Fibroblast of lung (primary cell): ENCODE measurements around the gene DAD1. TPM values are rescaled to one million over a fixed set of nuclear protein-coding genes. Genes with fewer than 3 reads are reported as not detected.
"Not testable (repeated sequence)": the region's sequence is repeated elsewhere in the genome, so short reads cannot be mapped to it uniquely, and the experiment has no call there.

ENCODE experiments used
- DNase-seq, 2 donors: peaks; one replicate each; pipeline versions ENCODE4 v3.0.0 to v3.0.0-alpha.2; 2010; ENCODE audit warnings: low read depth in 2 of 2
- H2AFZ ChIP-seq: 2 replicates; pipeline ENCODE4 v1.5.1; 2012; ENCODE audit warnings: low read length, control low read depth, inconsistent platforms
- H3K27ac ChIP-seq: 2 replicates; pipeline ENCODE4 v1.5.1; 2011; ENCODE audit warnings: low read length, control low read depth; ENCODE audit not compliant: insufficient read depth
- H3K27me3 ChIP-seq: 2 replicates; pipeline ENCODE4 v1.5.1; 2011; ENCODE audit warnings: mild to moderate bottlenecking, low read length; ENCODE audit not compliant: control insufficient read depth, insufficient read depth
- H3K36me3 ChIP-seq: 2 replicates; pipeline ENCODE4 v1.5.1; 2011; ENCODE audit warnings: low read length; ENCODE audit not compliant: control insufficient read depth, insufficient read depth
- H3K4me1 ChIP-seq: 2 replicates; pipeline ENCODE4 v1.5.1; 2011; ENCODE audit warnings: low read length; ENCODE audit not compliant: control insufficient read depth, insufficient read depth; ENCODE audit errors: extremely low read depth
- H3K4me2 ChIP-seq: 2 replicates; pipeline ENCODE4 v1.5.1; 2011; ENCODE audit warnings: low read length, control low read depth; ENCODE audit not compliant: insufficient read depth; ENCODE audit errors: extremely low read depth
- H3K4me3 ChIP-seq, 4 experiments: fragments of 200-600 bp in 1 of 4; sonication (generic) in 1 of 4; replicated peaks in 1 of 4; 2 replicates each; pipeline ENCODE4 v1.5.1; 2011 to 2016; ENCODE audit warnings: low read length in 4 of 4, low read depth in 3 of 4, mild to moderate bottlenecking in 3 of 4, control low read depth in 2 of 4, inconsistent platforms in 1 of 4, mixed read lengths in 1 of 4; ENCODE audit not compliant: insufficient read depth in 1 of 4; ENCODE audit errors: control extremely low read depth in 1 of 4
- H3K79me2 ChIP-seq: 2 replicates; pipeline ENCODE4 v1.5.1; 2012; ENCODE audit warnings: mild to moderate bottlenecking, low read length, inconsistent platforms; ENCODE audit not compliant: control insufficient read depth, insufficient read depth
- H3K9ac ChIP-seq: 2 replicates; pipeline ENCODE4 v1.5.1; 2011; ENCODE audit warnings: mild to moderate bottlenecking, low read length, control low read depth; ENCODE audit not compliant: insufficient read depth
- H3K9me3 ChIP-seq: 2 replicates; pipeline ENCODE4 v1.5.1; 2012; ENCODE audit warnings: low read depth, low read length; ENCODE audit not compliant: control insufficient read depth, insufficient read depth
- H4K20me1 ChIP-seq: 2 replicates; pipeline ENCODE4 v1.5.1; 2011; ENCODE audit warnings: low read length; ENCODE audit not compliant: control insufficient read depth, insufficient read depth; ENCODE audit errors: extremely low read depth
- EZH2 ChIP-seq: IDR thresholded peaks from 2 replicates; pipeline ENCODE4 v1.5.1; 2012; ENCODE audit warnings: low read length, control low read depth, mild to moderate bottlenecking; ENCODE audit errors: missing control alignments
- polyA plus RNA-seq, 2 donors: library from polyadenylated mRNA; depleted of rRNA in 1 of 2; stranded (reverse) in 1 of 2; unstranded in 1 of 2; fragments of >200 nt; gene quantifications; 2 replicates each; pipeline ENCODE4 v1.2.1, GENCODE V29; 2011 to 2012; ENCODE audit warnings: missing spikeins in 1 of 2
- total RNA-seq: library from RNA; depleted of rRNA; stranded (reverse); fragments of >200 nt; gene quantifications from 2 replicates; pipeline ENCODE4 v1.2.1, GENCODE V29; 2014
- TF ChIP-seq, protein P1 (sequence below), 2 donors: IDR thresholded peaks in 1 of 2; conservative IDR thresholded peaks in 1 of 2; 1 replicate in 1 of 2; 2 replicates in 1 of 2; pipeline ENCODE4 v1.5.1; 2011 to 2012; ENCODE audit warnings: low read length in 2 of 2, control low read depth in 1 of 2, inconsistent platforms in 1 of 2, low read depth in 1 of 2, mild to moderate bottlenecking in 1 of 2

Gene DAD1
- total and polyA plus RNA-seq, 2 donors (not counting 1 experiment from before 2014, with no cell fraction given) = 249 to 623 TPM

DNA sequence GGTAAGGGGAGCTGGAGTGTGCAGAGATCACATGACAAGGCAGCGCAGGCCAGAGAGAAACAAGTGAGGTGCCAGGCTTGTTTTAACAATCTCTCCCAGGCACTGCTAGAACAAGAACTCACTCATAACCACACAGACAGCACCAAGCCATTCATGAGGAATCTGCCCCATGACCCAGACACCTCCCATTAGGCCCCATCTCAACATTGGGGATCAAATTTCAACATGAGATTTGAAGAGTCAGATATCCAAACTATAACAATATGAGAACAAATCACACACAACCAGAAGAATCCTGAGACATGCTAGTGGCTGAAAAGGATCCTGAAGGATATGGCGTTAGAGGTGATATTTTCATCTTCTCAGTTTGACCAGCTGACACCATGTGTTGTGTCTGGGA lies 33.2 kb upstream of the DAD1 start:
- H3K36me3 ChIP-seq = no peaks in the 10 kb centered on the region
- no peak overlapping the region for H3K4me2 ChIP-seq
- no peak overlapping the region for H3K9ac ChIP-seq
- no peak overlapping the region for H3K4me3 ChIP-seq
- H3K79me2 ChIP-seq = no peaks in the 10 kb centered on the region
- peaks cover 4% of the 10 kb centered on the region for H3K4me1 ChIP-seq
- H3K27me3 ChIP-seq = no peaks in the 10 kb centered on the region
- H3K27ac ChIP-seq = no peak overlapping the region
- H2AFZ ChIP-seq = no peak overlapping the region
- DNase-seq = peak; percentile 57 to 74
- TF ChIP-seq EZH2 = no peak
- TF ChIP-seq, protein P1, sequence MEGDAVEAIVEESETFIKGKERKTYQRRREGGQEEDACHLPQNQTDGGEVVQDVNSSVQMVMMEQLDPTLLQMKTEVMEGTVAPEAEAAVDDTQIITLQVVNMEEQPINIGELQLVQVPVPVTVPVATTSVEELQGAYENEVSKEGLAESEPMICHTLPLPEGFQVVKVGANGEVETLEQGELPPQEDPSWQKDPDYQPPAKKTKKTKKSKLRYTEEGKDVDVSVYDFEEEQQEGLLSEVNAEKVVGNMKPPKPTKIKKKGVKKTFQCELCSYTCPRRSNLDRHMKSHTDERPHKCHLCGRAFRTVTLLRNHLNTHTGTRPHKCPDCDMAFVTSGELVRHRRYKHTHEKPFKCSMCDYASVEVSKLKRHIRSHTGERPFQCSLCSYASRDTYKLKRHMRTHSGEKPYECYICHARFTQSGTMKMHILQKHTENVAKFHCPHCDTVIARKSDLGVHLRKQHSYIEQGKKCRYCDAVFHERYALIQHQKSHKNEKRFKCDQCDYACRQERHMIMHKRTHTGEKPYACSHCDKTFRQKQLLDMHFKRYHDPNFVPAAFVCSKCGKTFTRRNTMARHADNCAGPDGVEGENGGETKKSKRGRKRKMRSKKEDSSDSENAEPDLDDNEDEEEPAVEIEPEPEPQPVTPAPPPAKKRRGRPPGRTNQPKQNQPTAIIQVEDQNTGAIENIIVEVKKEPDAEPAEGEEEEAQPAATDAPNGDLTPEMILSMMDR (conservative IDR thresholded peaks at IDR 0.05 in 1 of 2, IDR thresholded peaks at IDR 0.05 in 1 of 2; ENCODE audit: low read depth in 1 of 2, low read length in 2 of 2) = no peak
- H3K9me3 ChIP-seq = no peaks in the 10 kb centered on the region
- H4K20me1 ChIP-seq = no peaks in the 10 kb centered on the region

DNA sequence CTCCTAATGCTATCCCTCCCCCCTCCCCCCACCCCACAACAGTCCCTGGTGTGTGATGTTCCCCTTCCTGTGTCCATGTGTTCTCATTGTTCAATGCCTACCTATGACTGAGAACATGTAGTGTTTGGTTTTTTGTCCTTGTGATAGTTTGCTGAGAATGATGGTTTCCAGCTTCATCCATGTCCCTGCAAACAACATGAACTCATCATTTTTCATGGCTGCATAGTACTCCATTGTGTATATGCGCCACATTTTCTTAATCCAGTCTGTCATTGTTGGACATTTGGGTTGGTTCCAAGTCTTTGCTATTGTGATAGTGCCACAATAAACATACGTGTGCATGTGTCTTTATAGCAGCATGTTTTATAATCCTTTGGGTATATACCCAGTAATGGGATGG lies 26.7 kb upstream of the DAD1 start:
- not testable (repeated sequence) for H3K9ac ChIP-seq, H3K4me1 ChIP-seq, H2AFZ ChIP-seq, H3K4me3 ChIP-seq, DNase-seq, H3K27ac ChIP-seq, H3K4me2 ChIP-seq, H3K27me3 ChIP-seq, H4K20me1 ChIP-seq, H3K9me3 ChIP-seq, H3K36me3 ChIP-seq, H3K79me2 ChIP-seq

DNA sequence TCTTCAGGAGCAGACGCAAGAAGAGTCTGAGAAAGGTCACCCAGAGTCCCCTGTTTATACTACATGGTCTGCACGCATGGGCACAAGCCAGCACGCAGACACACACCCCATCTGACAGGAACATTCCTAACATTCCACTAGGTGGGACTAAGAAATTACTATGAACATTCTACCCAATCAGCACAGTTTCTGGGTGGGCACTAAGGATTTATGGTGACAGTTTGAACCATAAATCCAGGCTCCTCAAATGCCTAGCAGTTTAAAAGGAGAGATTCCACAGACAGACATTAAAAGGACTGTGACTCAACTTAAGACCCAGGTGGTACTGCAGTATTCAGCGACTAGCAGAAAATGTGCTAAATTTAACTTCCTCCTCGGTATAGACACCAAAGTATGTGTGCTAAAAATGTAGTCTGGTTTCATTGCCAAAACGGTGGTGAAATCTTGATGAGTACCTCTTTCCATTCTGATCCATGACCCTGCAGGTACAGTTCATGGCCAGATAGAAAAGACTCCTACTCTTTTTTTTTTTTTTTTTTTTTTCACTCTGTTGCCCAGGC lies 25.3 kb upstream of the DAD1 start:
- Histone ChIP-seq H4K20me1 (no peaks in the 10 kb centered on the region), H3K27ac (peak overlapping the region; percentile 64), H3K9me3 (no peaks in the 10 kb centered on the region), H3K27me3 (no peaks in the 10 kb centered on the region), H2AFZ (no peak overlapping the region), H3K36me3 (peaks cover 19% of the 10 kb centered on the region), H3K9ac (no peak overlapping the region), H3K4me3 (no peak overlapping the region), H3K4me1 (peaks cover 8% of the 10 kb centered on the region), H3K4me2 (peak overlapping the region; percentile 52), H3K79me2 (no peaks in the 10 kb centered on the region)
- no peak for TF ChIP-seq EZH2
- TF ChIP-seq, protein P1 (conservative IDR thresholded peaks at IDR 0.05 in 1 of 2, IDR thresholded peaks at IDR 0.05 in 1 of 2; ENCODE audit: low read depth in 1 of 2, low read length in 2 of 2) = no peak
- peak; percentile 87 to 98 for DNase-seq
